ENCODE measurements around the gene KIF22. TPM values are rescaled to one million over a fixed set of nuclear protein-coding genes. Genes with fewer than 3 reads are reported as not detected.

KIF22 gene
- polyA plus RNA-seq, 3 donors, result 68.2 to 81.8 (median 77.3) TPM

GRCh38 chr16:29834079-29834478, 43.5 kb downstream of the KIF22 start:
- DNase-seq, result no peak

DNA sequence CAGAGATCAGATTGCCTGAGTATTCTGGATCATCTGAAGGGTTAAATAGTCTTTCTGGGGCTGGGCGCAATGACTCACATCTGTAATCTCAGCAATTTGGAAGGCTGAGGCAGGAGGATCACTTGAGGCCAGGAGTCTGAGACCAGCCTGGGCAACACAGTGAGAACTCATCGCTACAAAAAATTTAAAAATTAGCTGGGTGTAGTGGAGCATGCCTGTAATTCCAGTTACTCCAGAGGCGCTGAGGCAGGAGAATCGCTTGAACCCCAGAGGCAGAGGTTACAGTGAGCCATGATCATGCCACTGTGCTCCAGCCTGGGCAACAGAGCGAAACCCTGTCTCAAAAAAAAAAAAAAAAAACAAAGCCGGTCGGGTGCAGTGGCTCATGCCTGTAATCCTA, 45.4 kb downstream of the KIF22 start:
- DNase-seq, result no peak

- no peak for DNase-seq
Measured at GRCh38 chr16:29836623-29837022, 46.1 kb downstream of the KIF22 start.

DNA sequence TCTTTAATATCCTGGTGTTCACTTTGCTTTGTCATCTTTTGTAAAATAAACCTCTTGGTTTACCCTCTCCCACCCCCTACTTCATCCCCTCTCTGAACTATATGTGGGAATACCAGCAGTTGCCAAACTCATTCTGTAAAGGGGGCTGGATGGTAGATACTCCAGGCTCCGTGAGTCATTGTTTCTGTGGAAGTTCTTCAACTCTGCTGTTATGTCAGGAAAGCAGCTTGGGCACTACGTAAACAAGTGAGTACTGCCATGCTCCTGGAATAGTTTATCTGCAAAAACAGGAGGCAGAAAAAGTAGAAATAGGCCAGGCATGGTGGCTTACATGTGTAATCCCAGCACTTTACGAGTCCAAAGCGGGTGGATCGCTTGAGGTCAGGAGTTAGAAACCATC, 47.3 kb downstream of the KIF22 start:
- DNase-seq, result no peak

DNA sequence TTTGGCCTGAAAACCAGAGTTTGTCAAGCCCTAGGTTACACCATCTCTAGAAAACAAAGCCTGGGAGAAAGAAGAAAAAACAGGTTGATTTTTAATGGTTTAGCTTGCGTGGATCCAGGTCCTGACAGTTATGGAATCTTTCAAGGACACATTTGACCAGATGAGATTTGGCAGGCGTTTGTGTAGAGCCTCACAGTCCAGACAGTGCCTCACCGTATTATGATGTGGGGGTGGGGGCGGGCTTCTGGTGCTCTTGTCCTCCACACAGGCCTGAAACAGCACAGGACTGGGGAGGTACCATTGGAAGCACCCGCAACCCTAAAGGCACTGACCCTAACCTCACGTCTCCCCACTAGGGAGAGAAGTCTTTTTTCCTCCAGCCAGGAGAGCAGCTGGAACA, 49.3 kb downstream of the KIF22 start:
- DNase-seq, result no peak

- no peak for DNase-seq
Measured at GRCh38 chr16:29840240-29840639, 49.7 kb downstream of the KIF22 start.

GRCh38 chr16:29841631-29842030, 51.1 kb downstream of the KIF22 start:
- DNase-seq, result no peak

DNA sequence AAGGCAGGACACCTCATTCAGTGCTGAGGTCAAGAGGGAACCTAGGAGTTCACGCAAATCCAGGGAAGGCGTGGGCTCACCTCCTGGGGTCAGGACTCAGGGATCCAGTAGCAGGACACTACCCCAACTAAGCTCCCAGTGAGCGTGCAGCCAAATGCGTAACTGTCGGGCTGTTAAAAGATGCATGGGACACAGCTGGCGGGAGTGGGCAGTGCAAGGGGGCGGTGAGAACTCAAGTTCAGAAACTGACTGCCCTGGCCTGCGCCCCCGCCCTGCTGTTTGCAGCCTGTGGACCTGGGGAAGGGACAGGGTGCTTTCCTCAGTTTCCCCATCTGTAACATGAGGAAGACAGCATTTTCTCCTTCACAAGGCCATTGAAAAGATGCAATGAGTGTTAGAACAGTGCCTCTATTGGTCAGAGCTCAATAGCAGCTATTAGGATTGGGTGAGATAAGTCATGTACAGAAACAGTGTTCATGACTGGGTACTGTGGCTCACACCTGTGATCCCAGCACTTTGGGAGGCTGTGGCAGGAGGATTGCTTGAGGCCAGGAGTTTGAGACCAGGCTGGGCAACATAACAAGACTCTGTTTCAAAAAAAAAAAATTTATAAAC, 52.3 kb downstream of the KIF22 start:
- DNase-seq, result no peak

DNA sequence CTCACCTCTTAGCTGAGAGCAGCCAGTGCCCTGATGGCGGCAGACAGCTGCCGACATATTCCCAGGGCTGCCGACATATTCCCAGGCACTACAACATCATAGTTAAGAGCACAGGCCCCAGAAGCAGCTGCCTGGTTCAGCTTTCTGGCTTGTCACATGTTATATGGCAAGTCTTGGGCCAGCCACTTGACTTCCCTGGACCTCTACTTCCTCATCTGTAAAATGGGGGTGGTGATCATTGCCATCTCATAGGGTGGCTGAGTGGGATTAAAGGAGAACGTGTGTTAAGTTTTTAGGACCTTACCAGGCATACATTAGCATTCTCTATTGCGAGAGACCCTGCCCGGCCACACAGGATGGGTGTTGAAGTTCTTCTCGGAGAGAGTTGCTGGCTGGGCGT, 53.4 kb downstream of the KIF22 start:
- DNase-seq, result no peak

- no peak for DNase-seq
Measured at GRCh38 chr16:29844575-29845331, 54.2 kb downstream of the KIF22 start.

- DNase-seq, result no peak
Measured at GRCh38 chr16:29845656-29846055, 55.1 kb downstream of the KIF22 start.

GRCh38 chr16:29848420-29849297, 58.1 kb downstream of the KIF22 start:
- no peak for DNase-seq

GRCh38 chr16:29849505-29849904, 59.0 kb downstream of the KIF22 start:
- no peak for DNase-seq

DNA sequence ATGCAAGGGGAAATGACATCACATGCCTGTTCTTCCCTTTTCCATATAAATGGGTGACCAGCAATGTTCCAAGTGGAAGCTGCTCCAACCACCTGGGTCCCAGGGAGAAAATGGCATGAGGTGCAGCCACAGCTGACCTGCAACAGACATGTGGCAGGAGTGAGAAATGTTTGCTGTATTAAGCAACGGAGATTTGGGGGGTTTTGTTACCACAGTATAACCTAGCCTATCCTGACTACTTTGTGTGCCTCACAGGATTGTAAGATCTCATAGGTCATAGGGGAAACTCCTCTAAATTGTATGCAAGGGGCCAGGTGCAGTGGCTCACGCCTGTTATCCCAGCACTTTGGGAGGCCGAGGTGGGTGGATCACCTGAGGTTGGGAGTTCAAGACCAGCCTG, 60.4 kb downstream of the KIF22 start:
- no peak for DNase-seq

GRCh38 chr16:29852654-29853053, 62.1 kb downstream of the KIF22 start:
- DNase-seq, result peak; percentile 24

DNA sequence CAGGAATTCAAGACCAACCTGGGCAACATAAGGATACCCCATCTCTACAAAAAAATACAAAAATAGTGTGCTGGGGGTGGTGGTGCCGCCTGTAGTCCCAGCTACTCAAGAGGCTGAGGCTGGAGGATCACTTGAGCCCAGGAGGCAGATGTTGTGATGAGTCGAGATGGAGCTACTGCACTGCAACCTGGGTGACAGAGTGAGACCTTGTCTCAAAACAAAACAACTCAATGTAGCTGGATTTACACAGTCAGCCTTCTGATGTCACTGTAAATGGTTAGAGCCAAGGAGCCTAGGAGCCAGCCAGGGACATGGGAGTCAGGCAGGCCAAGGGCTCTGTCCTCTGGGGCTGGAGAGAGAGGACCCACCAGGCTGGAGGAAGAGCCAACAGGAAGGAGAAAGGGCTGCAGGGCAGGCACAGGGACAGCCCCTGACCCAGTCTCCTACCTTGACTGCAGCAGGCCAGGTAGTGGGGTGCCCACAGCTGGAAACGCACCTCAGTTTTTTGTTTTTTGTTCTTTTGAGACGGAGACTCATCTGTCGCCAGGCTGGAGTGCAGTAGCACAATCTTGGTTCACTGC, 64.1 kb downstream of the KIF22 start:
- DNase-seq, result no peak

Other genes with a start within 250 kb of the KIF22 start
- gene SPN, start 127.5 kb upstream of the KIF22 start, polyA plus RNA-seq (ENCODE audit: insufficient read length in 3 of 3), result 1 to 10 TPM; 2.7 to 2.8 (median 2.8) TPM
- 100 to 1,000 TPM; 171 to 206 (median 173) TPM for gene QPRT, start 111.6 kb upstream of the KIF22 start, polyA plus RNA-seq (ENCODE audit: insufficient read length in 3 of 3)
- under 1 TPM; 0.12 to 0.34 (median 0.17) TPM for gene C16orf54, start 44.8 kb upstream of the KIF22 start, polyA plus RNA-seq (ENCODE audit: insufficient read length in 3 of 3)
- gene ZG16, start 12.5 kb upstream of the KIF22 start, polyA plus RNA-seq (ENCODE audit: insufficient read length in 3 of 3), result under 1 TPM in 2 of 3 donors, not detected in 1; 0.03 to 0.05 TPM
- gene MAZ, start 15.8 kb downstream of the KIF22 start, polyA plus RNA-seq (ENCODE audit: insufficient read length in 3 of 3), result 100 to 1,000 TPM; 330 to 392 (median 348) TPM
- gene PRRT2, start 21.4 kb downstream of the KIF22 start, polyA plus RNA-seq (ENCODE audit: insufficient read length in 3 of 3), result 10 to 100 TPM; 15.4 to 22.5 (median 21.6) TPM
- gene PAGR1, start 25.4 kb downstream of the KIF22 start, polyA plus RNA-seq (ENCODE audit: insufficient read length in 3 of 3), result 10 to 100 TPM; 40.2 to 44.1 (median 43.6) TPM
- 10 to 100 TPM; 16.1 to 24.7 (median 24.2) TPM for gene MVP, start 29.7 kb downstream of the KIF22 start, polyA plus RNA-seq (ENCODE audit: insufficient read length in 3 of 3)
- gene CDIPT, start 72.5 kb downstream of the KIF22 start, polyA plus RNA-seq (ENCODE audit: insufficient read length in 3 of 3), result 100 to 1,000 TPM; 111 to 120 (median 117) TPM
- 10 to 100 TPM; 10.1 to 13.6 (median 11.7) TPM for gene SEZ6L2, start 108.8 kb downstream of the KIF22 start, polyA plus RNA-seq (ENCODE audit: insufficient read length in 3 of 3)
- gene ASPHD1, start 109.7 kb downstream of the KIF22 start, polyA plus RNA-seq (ENCODE audit: insufficient read length in 3 of 3), result 1 to 10 TPM in 2 of 3 donors, under 1 TPM in 1; 0.95 to 1.4 (median 1.0) TPM
- 10 to 100 TPM; 14.8 to 30.9 (median 29.4) TPM for gene KCTD13, start 135.5 kb downstream of the KIF22 start, polyA plus RNA-seq (ENCODE audit: insufficient read length in 3 of 3)
- gene TMEM219, start 171.3 kb downstream of the KIF22 start, polyA plus RNA-seq (ENCODE audit: insufficient read length in 3 of 3), result 100 to 1,000 TPM; 106 to 123 (median 113) TPM
- 10 to 100 TPM; 51.0 to 56.5 (median 53.1) TPM for gene TAOK2, start 183.1 kb downstream of the KIF22 start, polyA plus RNA-seq (ENCODE audit: insufficient read length in 3 of 3)
- 10 to 100 TPM; 19.9 to 22.2 (median 20.7) TPM for gene HIRIP3, start 204.9 kb downstream of the KIF22 start, polyA plus RNA-seq (ENCODE audit: insufficient read length in 3 of 3)
- 10 to 100 TPM; 52.3 to 64.9 (median 56.6) TPM for gene INO80E, start 205.5 kb downstream of the KIF22 start, polyA plus RNA-seq (ENCODE audit: insufficient read length in 3 of 3)
- 1 to 10 TPM; 2.9 to 4.9 (median 4.6) TPM for gene DOC2A, start 220.3 kb downstream of the KIF22 start, polyA plus RNA-seq (ENCODE audit: insufficient read length in 3 of 3)
- gene C16orf92, start 232.4 kb downstream of the KIF22 start, polyA plus RNA-seq (ENCODE audit: insufficient read length in 3 of 3), result not detected
- gene TLCD3B, start 240.5 kb downstream of the KIF22 start, polyA plus RNA-seq (ENCODE audit: insufficient read length in 3 of 3), result 1 to 10 TPM; 1.2 to 1.7 (median 1.2) TPM